Activated CD4-positive, CD25-positive, alpha-beta regulatory T cell treated with anti-CD3 and anti-CD28 coated beads, Interleukin-2, amount 50 U/mL, for 72 hours (primary cell): ENCODE measurements around the gene MLLT3.

Experiments used
- DNase-seq: peaks from one replicate; pipeline ENCODE4 v3.0.0; 2021

The MLLT3 gene

DNA sequence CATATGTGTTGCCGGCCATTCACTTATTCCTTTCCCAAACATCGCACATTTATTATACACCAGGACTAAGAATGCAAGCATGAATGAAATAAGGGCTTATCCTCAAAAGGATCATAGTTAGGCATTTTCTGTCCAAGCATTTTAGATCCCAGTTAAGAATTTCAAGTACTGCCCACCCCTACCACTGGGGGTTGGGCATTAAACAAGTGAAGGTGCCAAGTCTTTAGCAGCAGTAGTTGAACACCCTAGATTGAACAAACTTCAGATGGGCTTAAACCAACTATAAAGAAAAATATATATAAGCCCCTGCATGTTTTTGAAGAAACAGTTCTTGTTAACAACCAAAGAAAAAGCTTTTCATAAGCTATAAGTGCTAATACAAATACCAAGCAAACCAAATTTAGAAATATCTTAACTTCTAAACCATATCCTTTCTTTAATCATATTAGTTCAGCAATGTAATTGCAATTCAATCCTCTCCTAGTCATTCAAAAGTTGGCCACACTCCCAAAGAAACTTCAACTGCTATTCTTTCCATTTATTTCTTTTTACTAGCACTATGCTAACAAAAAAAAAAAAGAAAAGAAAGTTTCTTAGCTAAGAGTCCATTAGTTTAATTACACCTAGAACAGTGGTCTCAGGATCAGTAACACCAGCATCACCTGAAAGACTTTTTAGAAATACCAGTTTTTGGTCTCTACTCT lies 149.8 kb downstream of the MLLT3 start:
- no peak for DNase-seq

DNA sequence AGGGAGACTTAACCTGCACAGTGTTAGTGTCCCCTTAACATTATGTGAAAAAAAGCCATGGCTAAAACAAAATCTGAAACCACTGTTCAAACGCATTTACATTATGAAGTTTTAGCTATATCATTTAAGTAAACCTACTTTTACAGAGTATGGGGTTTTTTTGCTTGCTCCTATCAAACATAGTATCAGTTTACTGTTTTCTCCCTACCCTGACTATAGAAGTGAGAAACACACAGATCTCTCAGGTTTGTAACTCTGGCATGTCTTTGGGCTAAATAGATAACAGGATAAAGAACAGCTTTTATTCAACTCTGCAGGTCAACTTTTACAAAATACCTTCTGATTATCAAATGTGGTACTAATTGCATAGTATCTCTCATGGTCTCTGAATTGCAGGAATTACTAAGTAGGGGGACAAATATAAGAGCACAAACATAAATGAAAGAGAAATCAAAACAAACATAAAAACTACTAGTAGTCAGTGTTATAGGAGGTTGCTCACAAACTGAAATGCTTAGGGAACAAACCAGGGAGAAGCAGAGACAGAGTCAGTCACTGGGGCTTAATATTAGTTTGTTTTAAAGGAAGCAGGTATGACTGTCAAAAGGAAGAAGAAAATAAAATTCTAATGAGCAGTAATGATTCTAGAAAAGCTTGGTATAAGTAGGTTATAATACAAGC lies 155.8 kb downstream of the MLLT3 start:
- DNase-seq = no peak

DNA sequence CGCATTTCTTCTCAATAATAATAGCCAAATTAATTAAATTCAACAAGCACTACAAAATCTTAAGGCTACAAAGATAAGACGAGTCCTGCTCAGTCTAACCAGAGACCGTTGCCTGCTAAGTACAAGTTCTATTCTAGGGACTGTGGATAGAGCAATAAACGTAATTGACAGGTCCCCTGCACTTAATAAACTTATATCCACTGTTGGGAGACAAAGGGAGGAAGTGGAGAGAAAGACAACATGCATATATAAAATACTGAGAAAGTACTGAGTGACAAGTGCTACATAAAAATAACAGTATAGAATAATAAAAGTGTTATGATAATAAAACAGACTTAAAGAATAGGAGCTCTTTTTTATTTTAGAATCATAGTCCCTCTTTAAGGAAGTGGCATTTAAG lies 158.1 kb downstream of the MLLT3 start:
- DNase-seq = no peak

DNA sequence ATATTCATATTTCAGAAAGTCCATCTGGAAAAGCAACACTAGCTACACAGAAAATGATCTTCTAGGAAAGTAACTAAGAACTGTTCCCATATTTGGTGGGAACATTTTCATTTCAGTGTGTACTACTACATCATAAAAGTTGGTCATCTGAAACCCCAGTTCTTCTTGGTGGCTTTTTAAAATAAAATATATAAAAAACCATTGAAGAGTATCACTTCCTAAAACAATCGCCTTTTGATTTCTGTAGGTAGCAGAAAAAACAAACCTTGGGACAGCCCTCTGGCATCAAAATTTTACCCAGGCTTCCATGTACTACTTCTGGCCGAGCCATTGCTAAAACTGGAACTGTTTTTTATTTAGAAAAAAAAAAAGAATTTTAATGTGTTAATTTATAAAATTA lies 158.5 kb downstream of the MLLT3 start:
- no peak for DNase-seq

GRCh38 chr9:20462410-20462809 lies 159.9 kb downstream of the MLLT3 start:
- DNase-seq = no peak

DNA sequence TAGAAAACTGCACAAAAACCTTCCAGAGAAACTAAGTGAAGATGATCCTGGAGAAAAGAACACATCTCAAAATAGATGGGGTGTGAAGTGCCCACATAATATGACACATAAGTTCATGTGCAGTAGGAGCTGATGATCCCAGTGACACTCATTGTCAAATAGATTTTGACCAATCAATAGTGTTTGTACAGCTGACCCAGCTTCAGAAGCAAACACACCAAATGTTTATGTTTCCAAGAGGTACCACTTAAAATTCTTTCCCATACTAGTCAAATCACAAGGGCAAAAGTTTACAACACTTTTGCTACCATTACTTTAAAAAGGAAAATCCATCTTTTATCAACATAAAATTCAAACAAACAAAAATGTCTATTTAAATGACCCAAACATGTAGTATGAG lies 175.0 kb downstream of the MLLT3 start:
- no peak for DNase-seq

DNA sequence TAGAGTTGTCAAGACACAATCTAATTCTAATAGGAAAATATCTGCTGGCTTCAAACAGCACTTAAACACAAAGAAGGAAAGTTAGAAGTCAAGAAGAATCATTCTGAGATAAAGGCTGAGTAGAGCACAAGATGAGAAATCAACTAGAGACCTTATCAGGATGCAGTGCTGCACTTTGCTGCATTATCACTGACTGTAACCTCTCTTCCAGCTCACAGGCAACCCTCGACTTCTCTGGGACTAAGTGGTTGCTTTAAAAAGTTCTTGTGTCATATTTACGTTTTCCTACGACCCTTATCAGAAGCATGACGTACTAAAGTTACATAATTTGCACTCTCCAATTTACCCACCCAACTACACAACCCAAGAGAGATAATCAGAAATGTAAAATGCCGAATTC lies 176.1 kb downstream of the MLLT3 start:
- DNase-seq = no peak

GRCh38 chr9:20442461-20443319 lies 179.6 kb downstream of the MLLT3 start:
- DNase-seq = no peak

DNA sequence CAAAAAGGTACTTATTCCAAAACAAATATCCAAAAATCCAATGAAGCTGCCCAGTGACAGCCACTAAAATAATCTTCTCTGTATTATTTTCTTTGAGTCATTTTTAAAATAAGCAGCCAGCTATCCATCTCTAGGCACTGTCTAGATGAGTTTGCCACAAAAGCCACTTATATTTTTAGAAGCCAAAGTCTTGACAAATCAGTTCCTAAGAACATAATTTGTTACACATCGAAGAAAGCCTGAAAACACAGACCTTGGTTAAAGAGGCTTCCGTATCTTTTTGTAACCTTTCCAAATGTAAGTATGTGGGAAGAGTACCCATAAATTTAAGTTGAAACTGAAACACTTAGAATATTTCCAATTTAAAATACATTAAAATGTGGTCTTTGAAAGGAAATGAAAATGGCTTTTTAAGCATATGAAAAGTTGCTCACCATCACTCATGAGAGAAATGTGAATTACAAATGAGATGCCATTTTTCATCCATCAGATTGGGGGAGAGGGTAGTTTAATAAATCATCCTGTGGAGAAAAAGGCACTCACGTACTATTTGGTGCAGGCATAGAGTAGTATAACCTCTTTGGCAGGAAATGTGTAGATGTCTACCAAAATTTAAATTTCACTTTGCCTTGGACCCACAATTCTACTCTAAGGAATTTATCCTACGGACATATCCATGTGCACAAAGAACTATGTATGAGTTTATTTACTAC lies 180.4 kb downstream of the MLLT3 start:
- DNase-seq = no peak

- DNase-seq = no peak
These were observed 181.1 kb downstream of the MLLT3 start for GRCh38 chr9:20441166-20441565.

GRCh38 chr9:20437476-20437875 lies 184.8 kb downstream of the MLLT3 start:
- no peak for DNase-seq

DNA sequence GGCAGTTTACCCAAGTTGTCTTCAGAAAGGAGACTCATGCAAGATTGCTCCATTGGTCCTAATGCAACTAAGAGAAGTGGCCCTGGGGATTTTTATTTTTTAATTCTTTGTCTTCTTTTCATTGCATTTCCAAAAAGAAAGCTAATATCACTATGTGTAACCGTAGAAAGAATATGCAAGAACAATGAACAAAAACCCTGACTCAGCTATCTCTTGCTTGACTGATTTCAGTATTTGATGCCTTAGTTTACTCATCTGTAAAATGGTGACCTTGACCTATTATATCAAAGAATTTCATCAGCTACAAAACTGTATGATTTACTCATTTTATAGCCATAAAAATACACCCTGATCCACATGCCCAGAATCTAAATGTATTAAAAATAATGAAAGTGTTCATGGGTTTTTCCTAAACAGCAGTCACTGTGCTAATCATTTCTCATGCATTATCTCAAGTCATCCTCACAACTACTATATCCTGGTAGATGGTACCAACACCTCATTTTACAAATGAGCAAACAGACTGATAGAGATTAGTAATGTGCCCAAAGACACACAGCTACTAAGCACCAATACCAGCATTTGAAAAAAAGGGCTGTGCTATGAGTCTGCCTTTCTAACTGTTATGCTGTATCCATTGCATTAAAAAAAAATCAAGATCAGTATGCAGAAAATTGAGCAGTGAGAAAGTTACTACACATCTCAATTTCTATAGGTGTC lies 185.7 kb downstream of the MLLT3 start:
- DNase-seq = no peak

GRCh38 chr9:20428976-20429375 lies 193.3 kb downstream of the MLLT3 start:
- DNase-seq = no peak

DNA sequence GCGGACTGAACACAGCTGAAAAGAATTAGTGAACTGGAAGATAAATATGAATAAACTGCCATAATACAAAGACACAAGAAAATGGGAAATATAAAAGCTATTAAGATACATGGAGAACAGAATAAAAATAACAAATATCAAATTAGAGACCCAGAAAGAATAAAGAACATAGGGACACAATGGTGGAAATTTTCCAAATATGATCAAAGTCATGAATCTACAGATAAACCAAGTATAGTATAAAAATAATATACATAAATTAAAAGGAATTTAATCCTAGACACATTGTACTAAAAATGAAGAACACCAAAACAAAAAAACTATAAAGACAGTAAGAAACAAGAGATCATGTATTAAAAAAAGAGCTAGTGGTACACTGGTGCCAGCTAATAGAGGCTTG lies 194.9 kb downstream of the MLLT3 start:
- DNase-seq = no peak

DNA sequence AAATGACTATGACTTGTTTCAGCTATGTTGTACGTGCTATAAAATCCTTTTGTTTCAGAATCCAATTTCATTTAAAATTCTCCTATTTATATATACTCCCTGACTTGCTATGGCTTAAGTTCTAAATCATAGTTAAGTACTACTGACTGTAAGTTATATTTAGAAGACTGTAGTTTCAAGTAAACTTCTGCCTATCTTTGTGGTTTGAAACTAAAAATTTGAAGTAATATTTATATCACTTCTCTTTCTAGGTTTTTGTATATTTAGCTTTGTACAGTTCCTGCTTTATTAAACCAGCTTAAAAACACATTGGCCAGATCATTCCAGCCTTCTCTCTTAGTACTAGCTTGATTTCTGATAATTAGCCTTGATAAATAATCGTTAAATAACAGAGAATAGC lies 196.3 kb downstream of the MLLT3 start:
- no peak for DNase-seq

GRCh38 chr9:20419533-20419932 lies 202.8 kb downstream of the MLLT3 start:
- DNase-seq = no peak

DNA sequence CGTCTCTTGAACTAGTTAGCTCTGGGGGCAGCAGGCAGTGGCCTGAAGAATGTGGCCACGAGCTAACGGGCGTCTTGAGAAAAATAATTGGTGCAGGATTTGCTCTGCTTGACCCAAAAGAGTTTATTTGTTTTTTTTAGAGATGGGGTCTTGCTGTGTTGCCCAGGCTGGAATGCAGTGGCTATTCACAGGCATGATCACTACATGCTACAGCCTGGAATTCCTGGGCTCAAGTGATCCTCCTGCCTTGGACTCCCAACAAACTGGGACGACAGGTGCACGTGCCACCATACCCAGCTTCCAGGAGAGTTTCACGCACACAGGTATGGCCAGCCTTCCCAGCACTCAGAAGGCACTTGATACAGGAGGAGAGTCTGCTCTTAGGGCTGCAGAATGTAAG lies 203.8 kb downstream of the MLLT3 start:
- DNase-seq = no peak

DNA sequence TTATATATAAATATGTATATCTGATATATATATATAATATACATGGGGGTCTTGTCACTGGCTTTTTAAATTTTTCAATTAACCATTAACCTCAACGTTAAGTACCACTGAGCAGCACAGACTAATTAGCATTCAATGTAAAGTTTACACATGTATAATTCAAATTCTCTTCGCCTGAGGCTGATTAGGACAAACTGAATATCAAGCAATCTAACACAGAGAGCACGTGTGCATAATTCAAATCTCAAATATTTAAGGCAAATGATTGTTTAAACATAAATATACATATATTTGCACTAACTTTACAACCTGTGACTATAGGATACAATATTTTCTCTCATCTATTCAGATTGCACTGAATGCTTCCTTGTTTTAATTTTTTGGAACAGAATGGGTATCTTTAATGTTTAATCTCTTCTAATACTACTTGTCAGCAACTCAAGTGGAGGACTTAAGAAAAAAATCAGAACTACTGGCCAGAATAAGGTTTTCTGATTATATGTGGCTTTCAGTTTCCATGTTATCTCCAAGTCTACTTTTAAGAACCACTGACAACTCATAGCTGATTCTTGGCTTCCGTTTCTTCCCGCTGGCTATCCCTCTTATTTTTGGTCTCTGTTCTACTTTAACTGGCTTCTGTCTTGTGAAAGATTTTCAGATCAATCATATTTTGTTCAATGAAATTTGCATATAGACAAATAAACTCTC lies 204.8 kb downstream of the MLLT3 start:
- DNase-seq = no peak

GRCh38 chr9:20414150-20414549 lies 208.1 kb downstream of the MLLT3 start:
- no peak for DNase-seq

DNA sequence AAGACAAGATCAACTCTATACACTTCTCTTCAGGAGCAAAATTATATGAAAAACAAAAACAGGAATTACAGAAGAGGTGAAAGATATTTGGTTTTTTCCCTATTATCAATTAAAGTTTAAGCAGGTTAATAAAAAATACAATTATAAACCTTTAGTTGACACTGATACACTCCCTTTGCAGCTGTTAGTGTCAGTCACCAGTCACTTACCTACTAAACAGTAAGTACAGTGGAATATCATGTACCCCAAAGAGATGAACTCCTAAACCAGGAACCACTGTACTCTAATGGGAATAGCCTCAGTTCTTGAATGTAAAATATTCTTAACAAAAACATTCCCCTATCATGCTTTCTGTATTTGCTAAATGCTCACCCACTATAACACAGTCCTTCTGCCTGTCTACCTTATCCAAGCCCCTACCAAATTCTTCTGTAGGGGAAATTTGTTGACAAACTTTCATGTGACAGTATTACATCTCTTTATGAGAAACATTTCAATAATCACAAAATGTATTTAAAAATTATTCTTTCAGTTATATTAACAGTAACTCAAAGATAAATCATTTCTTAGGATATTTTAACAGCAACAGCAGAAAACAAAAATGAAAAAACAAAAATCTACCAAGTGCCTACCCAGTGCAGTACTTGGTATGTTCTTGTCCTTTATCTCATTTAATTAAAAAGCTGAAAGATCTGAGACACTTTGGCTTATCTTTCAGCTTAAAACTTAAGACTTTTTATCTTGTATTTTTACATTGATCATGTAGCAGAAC lies 212.8 kb downstream of the MLLT3 start:
- no peak for DNase-seq

DNA sequence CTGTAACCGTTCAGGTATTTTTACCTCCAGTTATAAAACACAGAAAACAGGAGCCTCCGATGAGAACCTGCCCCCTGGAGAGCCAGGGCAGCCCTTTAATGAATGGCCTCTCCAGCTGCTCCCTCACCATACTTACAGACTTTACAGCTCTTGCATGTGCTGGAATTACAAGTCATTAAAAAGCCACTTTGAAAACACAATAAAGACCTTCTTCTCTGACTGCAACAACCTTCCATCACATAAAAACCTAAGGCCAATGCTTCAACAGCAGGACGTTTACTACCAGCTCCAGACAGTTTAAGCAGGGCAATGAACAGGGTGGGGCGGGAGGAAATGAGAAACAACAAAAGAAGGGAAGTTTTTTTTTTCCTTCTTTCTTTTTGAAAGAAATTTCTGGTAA lies 213.8 kb downstream of the MLLT3 start:
- DNase-seq = no peak
